ENCODE measurements around the gene SRSF6.
"Not testable (repeated sequence)": the region's sequence is repeated elsewhere in the genome, so short reads cannot be mapped to it uniquely, and the experiment has no call there.

The SRSF6 gene

DNA sequence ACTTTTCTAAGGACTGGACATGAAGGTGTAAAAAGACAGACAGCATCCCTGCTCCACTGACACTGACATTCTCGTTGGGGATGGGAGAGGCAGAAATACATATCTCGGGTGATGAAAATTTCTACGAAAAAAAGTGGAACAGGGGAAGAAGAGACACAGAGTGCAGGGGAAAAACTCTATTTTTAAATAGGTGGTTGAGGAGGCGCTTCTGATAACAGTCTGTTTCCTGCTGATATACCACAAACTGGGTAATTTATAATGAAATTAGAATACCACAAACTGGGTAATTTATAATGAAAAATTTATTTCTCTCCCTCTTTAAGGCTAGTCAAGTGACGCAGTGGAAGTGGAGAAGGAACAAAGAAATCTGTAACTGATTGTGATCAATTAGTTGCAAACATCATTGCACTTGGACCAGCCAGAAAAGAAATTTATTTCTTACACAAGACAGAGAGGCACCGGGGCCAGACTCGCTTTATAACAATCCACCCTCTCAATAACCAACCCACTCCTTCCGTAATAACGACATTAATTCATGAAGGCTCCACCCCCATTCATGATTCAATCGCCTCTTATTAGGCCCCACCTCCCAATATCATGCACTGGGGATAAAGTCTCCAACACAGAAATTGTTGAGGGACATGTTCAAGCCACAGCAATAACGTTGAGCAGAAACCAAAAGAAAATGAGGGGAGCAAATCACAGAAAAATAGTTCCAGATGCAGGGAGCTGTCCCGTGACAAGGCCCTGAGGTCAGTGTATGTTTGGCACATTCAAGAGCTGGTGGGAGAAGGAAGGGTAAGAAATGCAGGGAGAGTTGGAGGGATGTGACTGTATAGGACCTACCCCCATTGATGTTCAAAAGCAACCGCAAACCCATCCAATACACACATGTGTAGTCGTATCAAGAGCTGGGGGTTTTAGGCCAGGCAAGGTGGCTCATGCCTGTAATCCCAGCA lies 6.6 kb upstream of the SRSF6 start:
- DNase-seq, result peak; percentile 87

DNA sequence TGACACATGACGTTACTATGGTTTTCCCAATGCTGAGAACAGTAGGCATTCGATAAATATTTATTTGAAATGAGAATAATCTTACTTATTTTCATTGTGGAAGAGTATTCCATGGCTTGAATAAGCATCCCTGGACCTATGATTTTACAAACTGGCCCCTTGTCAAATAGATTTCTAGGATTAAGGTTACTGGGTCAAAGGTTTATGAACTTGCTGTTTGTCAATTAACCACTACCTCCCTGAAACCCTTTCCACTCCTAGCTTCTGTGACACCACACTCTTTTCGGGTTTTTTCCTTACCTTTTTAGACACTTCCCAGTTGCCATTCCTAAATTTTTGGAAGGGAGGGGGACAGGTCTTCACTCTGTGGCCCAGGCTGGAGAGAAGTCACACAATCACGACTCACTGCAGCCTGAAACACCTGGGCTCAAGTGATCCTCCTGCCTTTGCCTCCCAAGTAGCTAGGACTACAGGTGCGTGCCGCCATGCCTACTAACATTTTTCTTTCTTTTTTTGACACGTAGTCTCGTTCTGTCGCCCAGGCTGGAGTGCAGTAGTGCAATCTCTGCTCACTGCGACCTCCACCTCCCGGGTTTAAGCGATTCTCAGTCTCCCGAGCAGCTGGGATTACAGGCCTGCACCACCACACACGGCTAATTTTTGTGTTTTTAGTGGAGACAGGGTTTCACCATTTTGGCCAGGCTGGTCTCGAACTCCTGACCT lies 5.1 kb upstream of the SRSF6 start:
- DNase-seq, result no peak

DNA sequence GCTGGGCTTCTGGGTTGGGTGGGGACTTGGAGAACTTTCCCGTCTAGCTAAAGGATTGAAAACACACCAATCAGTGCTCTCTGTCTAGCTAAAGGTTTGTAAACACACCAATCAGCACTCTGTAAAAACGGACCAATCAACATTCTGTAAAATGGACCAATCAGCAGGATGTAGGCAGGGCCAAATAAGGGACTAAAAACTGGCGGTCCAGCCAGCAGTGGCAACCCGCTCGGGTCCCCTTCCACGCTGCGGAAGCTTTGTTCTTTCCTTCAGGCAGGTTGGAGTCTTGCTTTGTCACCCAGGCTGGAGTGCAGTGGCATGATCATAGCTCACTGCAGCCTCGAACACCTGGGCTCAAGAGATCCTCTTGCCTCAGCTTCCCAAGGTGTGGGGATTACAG lies 1.4 kb upstream of the SRSF6 start:
- not testable (repeated sequence) for DNase-seq

DNA sequence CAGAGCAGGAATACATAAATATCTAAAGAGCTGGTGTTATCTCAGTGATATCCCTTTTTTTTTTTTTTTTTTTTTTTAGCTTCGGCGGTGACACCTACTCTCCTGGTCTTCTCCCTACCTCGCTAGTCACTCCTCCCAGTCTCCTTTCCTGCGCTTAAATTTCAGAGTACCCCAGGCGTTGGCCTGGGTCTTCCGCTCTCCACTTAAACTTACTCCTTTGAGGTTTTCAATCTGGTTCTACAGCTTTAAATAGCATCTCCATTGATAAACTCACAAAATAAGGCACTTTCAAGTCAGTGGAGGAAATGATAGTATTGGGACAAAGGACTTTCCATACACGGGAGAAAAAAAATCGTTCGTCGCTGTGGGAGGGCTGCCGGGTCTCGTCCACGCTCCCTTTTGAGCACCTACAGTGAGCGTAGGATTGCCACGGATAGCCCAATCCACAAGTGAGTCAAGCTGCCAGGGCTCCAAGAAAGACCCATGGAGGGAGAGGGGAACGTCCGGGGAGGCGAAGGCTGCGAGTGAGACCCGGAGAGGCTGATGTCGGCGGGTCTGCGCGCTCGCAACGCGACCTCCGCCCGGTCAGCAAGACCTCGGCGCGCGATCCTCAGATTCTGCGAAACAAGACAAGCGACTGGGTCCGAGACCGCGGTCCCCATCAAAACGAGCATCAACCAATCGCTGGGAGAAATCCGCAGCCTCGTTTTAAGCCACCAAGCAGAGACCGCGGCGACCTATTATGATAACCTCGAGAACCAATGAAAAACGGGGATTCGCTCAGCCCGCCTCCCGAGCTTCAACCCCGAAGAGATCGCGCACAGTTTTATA lies 672 bp upstream of the SRSF6 start:
- DNase-seq, result peak; percentile 96

DNA sequence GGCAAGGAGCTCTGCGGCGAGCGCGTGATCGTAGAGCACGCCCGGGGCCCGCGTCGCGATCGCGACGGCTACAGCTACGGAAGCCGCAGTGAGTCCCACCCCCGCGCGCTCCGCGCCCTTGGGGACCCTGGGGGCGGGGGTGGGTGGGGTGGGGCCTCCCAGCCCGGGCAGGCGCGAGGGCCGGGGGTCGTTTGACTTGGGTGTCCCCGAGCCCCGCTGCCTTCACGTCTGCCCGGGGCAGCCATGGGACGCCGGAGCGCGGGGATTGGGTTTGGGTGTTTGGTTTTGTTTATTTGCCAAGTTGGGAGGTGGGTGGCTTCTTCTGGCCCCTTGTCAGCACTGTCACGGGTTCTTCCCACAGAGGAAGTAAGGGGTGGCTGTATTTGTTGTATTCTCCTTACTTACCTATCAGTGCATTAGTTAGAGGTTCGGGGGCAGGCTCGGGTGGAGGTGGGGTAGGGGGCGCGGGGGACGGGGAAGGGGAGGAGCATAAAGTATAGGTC lies 777 bp downstream of the SRSF6 start:
- DNase-seq, result peak; percentile 62

DNA sequence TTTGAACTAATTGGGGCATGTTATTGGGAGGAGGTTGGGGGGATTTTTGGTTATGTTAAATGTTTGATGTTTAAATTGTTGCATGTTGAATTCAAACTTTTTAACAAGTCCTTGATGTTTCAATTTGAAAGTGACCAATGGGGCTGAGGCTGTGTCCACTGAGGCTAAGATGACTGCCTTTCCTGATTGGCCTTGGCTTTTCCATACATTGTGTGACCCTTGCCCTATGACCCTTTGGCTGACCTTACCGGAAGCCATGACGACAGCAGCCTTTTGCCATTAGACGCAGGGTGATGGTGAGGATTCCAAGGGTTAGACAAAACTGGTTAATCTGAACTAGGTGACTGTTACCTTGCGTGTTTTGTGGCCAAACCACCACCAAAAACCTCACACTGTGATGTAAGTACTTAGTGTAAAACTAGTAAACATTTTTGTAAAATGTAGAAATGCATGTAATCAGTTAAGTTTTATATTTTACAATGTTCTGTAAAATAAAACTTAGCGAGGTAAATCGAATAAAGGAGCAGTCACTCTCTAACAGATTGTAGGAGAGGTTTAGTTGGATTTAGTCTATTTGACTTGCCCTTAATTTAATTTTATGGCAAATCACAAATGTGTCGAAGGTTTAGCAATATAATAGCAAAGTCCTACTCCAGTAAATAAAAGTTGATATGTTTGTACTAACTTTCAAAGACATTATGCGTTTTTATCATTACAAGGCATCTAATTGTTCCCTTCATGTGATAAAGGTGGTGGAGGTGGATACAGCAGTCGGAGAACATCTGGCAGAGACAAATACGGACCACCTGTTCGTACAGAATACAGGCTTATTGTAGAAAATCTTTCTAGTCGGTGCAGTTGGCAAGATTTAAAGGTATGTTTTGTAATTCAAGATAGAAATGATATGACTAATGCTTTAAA lies 1.6 kb downstream of the SRSF6 start:
- DNase-seq, result peak; percentile 45

DNA sequence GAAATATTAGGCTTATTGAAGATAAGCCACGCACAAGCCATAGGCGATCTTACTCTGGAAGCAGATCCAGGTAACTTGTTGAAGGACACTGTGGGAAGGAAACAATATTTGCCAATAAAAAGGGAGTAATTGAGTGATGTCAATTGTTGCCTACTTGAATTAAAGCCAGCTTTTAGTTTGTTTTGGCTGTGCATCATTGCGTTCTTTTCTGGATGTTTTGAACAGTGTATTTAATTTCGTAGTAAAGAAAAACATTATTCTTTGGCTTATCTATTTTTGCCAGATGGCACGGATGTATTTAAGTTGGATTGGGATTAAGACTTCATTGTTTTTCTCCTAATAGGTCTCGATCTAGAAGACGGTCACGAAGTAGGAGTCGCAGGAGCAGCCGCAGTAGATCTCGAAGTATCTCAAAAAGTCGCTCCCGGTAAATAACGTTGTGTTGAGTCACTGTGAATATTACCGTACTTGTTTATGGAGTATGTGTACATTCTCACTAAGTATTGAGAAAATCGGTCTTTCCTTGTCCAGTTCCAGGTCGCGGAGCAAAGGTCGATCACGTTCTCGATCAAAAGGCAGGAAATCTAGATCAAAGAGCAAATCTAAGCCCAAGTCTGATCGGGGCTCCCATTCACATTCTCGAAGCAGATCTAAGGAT lies 2.6 kb downstream of the SRSF6 start:
- no peak for DNase-seq

DNA sequence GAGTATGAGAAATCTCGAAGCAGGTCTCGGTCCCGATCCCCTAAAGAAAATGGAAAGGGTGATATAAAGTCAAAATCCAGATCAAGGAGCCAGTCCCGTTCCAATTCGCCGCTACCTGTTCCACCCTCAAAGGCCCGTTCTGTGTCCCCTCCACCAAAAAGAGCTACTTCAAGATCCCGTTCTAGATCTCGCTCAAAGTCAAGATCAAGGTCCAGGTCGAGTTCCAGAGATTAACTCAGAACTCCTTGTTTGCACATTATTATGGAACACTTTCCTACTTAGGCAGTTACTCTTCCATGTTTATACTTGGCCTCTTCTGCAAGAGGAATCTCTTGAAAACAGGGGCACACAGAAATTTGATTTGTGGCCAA lies 3.1 kb downstream of the SRSF6 start:
- no peak for DNase-seq

DNA sequence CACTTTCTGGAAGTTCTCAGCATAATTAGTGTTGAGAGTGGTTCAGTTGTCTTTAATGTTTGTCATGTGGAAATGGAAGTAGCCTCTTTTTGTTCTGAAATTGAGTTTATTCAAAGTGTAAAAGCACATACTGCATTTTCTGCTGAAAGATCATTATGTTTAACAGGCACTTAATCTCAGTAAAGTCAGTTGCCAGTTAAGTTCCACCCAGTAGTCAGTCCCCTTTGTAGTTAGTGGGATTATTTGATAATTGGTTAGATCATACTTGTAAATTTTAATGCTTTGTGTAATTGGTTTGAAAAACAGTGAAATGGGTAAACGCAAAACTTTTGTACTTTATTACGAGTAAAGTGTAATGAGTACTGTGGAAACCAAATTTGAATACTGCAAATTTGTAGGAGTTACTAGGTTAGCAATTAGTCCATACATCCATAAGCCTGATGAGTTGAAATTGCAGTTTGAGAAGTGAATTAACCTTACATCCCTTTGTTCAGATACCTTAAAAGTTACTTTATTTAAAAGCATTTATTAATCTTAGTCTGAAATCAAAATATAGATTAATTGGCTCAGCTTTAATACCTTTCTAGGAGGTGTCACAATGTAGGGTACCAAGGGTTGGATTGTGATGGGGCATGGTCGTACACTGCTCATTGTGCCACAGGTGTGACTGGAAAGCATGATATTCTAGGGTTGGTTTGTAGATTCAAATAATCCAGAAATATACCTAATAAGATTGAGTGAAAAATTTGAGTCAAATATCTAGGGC lies 4.4 kb downstream of the SRSF6 start:
- no peak for DNase-seq

DNA sequence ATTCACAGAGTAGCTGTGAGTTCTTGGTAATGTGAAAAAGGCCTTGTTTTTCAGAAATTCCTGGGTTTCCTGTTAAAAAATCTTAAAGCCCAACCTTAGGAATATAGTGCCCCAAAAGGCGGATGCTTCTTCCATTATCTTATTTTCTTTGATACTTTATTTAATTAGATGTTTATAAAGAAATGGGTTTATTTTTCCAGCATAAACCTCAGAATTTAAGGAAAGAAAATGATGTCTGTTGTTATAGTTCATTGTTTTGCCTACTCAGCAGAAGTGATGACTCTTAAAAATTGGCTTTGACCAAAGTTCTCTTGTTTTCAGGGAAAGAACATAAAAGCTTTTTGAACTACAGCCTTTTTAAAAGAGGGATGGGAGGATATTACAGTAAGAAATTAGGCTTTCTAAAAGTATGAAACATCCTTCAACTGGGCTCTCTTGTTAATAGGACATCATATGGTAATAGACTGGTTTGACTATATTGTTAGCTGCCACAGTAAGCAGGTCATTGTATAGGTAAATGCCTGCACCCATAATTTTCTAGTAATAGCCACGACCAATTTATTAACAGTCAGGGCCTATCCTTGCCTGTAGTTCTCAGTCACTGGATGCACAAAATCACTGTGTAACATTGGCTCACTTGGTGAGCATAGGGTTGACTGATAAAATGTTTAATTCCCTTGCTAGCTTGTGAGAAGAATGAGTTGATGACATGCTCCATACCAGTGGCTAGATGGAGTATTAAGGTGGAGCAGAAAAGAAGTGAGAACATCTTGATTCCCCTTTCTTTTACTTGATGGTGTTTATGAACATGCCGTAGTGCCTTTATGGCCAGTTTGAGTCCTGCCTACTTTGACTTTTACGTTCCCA lies 5.2 kb downstream of the SRSF6 start:
- DNase-seq, result no peak

DNA sequence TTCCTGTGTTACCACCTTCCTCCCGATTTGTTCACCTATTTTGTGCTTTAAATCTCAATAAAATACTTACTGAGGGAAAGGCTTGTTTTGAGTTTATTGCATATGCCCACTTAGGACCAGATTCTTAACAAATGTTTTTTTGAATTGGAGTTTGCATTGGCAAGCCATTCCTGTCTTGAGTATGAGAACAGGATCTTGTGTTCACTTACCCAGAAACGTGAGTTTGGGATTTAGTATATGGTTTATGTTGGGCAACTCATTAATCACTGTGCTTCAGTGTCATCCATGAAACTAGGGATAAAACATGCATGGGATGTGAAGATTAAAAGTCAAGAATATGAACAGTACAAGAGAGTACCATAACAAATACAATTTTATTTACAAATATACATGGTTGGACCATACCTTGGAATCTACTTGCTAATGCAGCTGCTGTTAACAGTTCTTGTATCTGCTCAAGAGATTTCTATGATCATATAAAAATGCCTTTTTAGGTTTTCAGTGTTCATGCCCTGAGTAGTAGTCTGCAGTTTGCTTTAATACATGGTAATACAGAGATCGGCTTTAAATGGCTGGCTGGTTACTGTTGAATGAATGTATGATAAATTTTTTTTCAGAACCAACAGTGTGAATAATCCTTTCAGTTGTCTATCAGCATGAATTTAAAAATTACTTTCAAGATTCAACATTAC lies 6.0 kb downstream of the SRSF6 start:
- no peak for DNase-seq

DNA sequence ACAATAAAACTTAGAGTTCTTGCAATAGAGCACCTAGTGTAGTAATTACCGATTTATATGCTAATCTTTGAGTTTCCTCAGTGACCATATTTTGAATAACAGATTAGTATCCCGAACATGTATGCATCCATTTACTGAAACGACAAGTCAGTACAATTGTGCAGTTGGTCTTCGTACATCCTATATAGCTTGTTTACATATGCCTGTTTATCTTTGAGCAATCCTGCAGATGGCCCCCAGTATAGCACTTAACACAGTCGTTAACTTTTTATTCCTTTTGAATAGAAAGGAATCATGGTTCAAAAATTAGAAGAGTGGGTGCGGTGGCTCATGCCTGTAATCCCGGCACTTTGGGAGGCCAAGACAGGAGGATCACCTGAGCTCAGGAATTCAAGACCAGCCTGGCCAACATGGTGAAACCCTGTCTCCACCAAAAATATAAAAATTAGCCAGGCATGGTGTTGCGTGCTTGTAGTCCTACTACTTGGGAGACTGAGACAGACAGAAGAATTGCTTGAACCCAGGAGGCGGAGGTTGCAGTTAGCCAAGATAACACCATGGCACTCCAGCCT lies 6.6 kb downstream of the SRSF6 start:
- no peak for DNase-seq

DNA sequence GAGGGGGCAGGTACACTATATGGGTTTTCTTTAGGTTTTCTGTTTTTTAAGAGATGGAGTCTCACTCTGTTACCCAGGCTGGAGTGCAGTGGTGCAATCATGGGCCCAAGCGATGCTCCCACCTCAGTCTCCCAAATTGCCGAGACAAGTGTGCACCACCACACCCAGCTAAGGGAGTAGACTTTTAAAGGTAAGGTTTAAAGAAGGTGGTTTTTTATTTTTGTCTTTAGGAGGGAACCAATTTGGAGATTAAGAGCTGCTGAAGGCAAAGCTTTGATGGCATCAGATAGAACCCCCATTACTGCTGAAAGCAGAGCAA lies 7.9 kb downstream of the SRSF6 start:
- no peak for DNase-seq

DNA sequence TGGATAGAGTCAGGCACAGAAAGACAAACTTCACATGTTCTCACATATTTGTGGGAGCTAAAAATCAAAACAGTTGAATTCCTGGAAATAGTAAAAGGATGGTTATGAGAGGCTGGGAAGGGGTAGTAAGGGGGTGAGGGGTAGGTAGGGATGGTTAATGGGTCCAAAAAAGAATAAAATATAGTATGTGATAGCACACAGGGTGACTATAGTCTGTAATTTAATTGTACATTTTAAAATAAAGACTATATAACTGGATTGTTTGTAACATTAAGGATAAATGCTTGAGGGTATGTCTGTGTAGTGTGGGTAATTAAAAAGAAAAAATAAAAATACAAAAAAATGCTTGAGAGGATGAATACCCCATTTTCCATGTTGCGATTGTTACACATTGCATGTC lies 9.9 kb downstream of the SRSF6 start:
- no peak for DNase-seq

DNA sequence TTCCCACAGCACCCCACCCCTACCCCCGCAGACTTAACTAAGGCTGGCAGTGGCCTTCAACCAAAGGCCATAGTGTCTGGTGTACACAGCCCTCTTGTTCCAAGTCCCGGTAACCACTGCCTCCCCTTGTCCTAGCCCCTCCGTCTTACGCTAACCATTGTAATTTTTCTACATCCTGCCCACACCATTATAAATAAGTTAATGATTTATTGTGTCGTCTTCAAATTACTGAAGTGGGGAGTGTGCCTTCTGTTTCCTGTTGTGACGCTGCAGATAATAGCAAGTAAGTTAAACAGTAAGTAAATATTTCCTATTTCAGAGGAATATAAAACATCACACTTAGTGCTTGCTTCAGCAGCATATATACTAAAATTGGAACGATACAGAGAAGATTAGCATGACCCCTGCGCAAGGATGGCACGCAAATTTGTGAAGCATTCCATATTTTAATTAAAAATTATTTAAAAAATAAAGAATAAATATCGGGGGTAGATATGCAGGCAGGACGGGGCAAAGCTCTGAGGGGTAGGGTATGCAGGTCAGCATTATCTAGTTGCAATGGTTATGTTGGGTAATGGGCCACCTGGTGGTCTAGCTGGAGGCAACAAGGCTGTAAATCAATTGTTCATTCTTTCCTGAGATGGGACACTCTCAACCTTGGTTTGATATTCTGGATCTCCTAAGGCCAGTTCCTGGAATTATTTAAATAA lies 15.1 kb downstream of the SRSF6 start:
- DNase-seq, result no peak

DNA sequence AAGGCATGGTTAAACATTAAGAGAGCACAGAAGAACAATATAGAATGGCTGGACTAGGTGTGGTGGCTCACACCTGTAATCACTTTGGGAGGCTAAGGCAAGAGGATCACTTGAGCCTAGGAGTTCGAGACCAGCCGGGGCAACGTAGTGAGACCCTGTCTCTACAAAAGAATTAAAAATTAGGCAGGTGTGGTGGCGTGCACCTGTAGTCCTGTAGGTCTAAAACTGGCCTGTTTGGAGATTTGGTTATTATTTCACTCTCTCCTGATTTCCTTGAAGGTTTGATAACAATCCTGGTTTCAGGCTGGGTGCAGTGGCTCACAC lies 15.6 kb downstream of the SRSF6 start:
- DNase-seq, result no peak

DNA sequence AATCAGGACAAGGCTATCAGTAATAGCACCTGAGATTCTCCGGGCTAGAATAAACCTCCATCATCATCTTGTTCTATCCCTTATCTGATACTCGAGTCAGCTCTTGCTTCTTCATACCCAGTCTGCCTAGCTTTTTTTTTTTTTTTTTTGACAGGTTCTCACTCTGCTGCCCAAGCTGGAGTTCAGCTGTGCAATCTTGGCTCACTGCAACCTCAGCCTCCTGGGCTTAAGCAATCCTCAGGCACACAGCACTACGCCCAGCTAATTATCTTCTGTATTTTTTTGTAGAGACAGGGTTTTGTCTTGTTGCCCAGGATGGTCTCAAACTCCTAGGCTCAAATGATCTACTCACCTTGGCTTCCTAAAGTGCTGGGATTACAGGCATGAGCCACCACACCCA lies 19.5 kb downstream of the SRSF6 start:
- DNase-seq, result no peak

DNA sequence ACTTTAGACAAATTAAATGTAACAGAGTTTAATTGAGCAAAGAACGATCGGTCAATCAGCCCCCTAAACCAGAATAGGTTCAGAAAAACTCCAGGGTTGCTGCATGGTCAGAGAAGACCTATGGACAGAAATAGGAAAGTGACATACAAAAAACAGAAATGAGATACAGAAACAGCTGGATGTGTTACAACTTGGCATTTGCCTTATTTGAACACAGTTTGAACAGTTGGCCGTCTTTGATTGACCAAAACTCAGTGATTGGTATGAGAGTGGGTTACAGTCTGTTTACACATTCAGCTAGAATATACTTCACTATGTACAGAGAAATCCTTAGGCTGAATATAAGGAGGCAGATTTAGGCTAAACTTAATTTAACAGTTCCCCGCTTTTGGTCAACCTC lies 19.9 kb downstream of the SRSF6 start:
- no peak for DNase-seq
